HG03439 (cell line): ENCODE measurements around the gene KLHL29.

Experiments
- ATAC-seq: cut with Tn5 transposase; IDR thresholded peaks from one replicate; pipeline ENCODE4 v1.9.1; 2021; ENCODE audit warnings: mild to moderate bottlenecking, moderate library complexity; ENCODE audit not compliant: unreplicated experiment

KLHL29 gene

DNA sequence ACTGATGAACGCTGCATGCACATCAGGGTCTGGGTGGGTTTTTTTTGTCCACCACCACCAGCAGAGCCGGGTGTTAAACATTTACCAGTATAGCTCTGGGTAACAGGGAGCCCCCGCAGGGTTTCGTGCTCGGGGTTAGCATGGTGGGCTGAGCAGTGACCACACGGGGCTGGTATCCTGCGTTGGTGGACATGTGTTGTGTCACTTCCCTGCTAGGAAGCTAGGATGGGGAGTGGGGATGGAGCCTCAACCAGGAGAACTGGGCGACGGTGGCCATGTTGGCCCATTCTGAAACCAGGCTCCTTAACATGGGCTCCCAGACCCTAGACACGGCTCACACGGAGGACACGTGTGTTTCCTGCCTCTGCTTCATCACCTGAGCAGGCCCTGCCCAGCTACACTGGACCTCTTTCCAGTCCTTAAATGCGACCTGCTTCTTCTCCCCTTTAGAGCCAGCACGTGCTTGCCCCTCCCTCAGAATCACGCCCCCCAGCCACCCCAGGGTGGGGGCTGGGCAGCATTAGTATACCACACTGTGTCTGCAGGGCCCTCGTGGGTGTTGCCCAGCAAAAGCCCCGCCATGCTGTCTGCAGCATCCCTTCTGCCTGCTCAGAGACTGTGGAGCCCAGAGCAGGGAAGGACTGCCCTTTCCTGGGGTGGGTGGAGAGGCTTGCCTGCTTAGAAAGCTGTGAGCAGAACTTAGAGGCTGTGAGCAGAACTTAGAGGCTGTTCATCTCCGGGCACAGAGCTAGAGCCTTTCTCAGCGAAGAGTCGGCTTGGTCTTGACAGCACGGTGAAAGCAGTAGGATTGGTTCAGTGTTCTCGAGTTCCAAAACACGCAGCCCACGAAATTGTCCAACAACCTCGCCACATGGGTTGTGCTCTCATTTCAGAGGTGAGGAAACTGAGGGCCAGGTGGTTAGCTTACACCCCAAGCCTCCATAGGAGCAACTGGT, 142.1 kb downstream of the KLHL29 start:
- ATAC-seq, result no peak

DNA sequence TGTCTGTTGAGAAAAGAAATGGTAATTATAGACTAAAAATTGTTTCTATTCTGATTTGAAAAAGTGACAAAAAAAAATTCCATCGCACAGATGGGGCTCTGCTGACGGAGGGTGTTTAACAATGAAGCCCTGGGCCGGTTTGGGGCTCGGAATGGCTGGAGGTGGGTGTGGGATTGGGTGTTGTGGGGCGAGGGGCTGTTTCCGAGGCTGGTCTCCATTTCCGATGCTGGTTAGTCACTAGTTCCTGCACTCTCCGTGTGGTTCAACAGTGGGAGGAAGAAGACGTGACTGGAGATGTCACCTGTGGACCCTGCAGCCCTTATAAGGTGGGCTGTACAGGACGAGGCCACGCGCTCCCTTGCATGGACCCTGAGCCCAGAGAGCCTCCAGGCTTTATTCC, 143.2 kb downstream of the KLHL29 start:
- no peak for ATAC-seq

DNA sequence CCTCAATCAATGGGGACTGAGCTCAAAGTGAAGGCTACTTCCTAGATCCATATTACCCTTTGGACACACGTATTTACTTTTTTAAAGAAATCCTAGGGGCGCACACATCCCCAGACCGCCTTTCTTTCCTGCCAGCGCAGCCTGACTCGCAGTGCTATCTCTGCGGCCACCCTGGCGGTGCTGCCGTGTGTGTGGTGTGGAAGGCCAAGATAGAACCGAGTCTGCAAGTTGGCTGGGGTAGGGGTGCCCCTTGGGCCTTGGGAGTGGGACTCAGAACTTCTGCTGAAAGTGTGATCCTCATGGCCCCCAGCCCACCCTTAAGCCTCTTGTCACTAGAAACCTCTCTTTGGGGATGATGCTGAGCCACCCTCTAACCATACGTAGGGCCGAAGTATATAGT, 143.7 kb downstream of the KLHL29 start:
- no peak for ATAC-seq

DNA sequence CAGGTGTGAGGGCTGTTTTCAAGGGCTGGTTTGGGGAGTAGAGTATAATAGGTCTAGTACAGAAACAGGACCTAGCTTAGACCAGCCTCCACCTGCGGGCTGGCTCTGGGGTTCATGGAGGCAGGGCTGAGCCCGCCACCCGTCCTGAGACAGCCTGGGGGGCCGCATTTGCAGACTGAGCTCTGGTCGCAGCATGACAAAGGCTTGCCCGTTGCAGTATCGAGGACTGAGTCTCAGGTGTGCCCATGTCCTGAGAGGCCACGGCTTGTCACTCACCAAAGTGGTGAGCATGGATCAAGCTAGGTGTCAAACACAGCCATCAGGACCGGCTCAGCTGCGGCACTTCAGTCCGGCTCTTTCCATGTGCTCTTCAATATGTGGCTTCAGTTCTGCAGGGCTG, 144.7 kb downstream of the KLHL29 start:
- ATAC-seq, result no peak

DNA sequence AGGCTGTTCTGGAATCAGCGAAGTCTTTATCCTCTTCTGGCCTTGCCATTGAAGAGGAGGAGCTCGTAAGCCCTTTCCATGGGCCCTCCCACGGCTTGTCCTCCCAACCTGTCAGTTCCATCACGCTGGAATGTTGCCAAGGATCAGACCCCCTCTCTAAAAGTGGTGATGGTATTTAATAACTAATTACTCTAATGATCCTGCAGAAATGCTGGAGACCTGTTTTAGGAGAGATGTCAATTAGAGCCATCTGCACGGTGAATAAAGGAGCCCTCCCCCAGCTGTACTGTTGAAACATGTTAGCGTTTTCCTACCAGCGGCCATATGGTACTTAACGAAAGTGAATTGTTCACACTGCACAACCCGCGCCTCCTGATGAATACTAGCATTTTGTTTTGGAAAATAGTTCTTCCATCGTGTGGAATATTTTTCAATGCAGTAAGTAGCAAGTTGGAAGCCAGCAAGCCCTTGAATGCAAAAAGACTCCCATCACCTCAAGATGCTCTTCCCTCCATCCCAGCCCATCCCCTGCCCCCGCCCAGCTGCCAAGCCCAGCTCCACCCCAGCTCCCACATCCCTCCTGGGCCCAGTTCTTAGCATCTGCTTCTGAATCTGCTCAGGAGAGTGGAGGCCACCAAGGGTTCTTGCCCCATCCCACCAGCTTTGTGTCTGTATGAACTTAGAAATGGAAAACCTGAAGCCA, 145.4 kb downstream of the KLHL29 start:
- no peak for ATAC-seq

DNA sequence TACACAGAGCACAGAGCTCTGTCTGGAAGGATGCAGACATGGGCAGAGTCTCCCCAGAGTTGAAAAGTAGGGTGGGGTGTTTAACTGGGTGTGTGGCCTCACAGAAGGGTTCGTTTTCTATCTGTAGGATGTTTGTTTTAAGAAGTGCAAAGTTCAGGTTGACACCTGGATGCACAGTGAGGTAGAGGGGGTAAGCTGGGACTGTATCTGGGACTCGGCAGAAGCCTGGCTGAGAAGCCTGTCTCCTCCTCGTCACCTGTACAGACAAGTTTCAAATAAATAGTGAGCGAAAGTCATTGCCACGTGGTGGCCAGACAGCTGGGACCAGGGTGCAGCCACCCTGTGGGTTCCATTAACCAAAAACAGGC, 145.9 kb downstream of the KLHL29 start:
- no peak for ATAC-seq

DNA sequence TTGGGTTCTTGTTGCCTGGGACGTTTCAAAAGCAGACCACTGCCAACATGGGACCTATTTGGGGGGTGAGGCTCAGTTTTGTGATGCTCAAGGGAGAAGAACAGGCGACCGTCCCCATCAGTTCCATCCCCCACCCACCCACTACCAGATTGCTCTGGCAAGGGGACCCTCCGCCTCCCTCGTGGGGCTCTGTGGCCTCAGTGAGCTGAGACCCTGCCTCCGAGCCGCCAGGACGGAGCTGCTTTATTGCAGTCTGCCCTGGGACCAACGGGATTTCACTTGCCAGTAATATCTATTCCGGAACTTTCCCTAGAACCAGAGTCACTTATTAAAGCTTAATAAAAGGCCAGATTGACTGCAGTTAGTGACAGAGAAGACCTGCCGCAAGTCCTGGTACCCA, 146.3 kb downstream of the KLHL29 start:
- ATAC-seq, result no peak

DNA sequence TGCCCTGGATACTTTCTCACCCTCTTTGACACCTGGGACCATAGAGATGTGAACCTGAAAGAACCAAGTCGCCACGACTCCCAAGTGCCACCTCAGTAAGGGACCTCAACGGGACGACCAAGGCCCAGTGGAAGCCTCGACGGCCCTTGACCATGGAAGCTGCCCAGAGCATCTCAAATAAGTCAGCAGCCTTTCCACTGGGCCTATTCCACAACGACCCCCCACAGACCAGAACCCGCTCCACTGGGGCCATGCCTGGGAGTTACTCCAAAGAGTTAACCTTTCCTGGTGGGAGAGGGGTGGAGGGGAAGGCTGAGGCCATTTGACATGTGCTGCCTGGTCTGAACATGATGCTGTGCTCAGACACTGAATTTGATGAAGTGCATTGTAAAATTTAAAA, 146.9 kb downstream of the KLHL29 start:
- ATAC-seq, result no peak

DNA sequence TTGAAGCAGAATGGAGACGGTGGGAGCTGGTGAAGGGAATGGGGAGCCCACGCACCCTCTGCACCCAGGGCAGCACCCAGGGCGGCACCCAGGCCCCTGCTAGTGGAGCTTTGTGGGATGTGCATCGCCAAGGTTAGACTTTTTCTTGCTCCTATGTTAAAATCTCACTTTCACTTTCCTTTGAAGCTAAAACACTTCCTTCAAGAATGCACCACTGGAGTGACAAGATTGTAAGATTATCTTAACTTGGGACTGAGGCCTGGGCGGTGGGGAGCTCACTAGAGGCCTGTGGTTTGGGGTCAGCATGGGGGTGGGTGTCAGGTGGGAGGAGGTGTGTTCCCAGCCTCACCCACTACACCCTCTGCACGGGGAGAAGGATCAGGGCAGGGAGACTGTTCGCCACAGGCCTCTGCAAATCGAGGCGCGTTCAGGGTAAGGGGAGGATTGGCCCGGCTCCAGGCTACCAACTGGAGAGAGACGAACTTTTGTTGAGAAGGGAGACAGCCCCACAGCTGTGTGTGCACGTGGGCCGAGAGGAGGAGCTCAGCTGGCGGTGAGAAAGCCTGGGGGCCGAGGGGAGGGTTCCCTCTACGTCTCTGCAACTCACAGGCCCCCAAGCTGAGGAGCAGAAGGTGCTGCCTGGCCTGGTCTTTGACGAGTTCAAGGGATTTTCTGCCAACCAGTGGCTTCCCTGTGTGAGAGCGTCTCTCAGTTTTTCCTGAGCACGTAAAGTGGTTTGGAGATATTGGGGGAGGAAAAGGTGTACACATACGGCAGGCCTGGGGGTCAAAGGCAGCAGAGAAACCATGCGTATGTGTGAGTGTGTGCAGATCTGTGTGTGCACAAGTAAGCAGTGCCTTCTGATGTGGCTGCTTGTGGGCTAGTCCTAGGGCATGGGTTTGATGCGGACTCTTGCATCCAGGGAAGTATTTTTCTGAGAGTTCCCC, 147.7 kb downstream of the KLHL29 start:
- ATAC-seq, result no peak

DNA sequence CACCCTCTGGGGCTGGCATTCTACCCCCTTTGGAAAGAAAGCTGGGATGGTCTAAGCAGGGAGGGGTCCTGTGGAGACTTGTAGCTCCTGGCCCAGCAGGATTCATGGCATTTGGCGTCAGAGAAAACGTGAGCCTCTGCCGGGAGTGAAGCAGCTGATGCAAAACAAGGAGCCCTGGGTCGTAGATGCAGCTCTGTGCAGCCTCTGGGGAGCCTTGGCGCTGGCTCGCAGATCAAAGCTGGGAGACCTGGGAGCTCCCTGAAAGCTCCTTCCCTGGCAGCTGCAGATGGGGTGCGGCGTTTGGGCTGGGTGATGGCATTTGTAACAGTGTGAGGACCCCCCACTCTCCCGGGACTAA, 148.3 kb downstream of the KLHL29 start:
- ATAC-seq, result no peak

DNA sequence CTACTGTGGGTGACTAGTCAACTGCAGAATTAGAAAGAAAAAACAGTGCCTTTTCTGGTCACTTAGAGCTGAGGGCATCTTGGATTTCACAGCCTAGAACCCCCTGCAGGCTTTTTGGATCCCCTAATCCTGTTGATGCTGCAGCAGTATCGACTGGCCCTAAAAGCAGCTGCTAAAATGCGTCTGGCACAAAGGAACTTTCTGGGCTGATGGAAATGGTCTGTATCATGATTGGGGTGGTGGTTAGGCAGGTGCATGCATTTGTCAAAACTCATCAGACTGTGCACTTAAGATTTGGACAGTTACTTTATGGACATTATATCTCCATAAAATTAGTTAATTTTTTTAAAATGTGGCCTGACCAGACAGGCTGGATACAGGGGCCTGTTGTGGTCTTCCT, 149.8 kb downstream of the KLHL29 start:
- no peak for ATAC-seq

DNA sequence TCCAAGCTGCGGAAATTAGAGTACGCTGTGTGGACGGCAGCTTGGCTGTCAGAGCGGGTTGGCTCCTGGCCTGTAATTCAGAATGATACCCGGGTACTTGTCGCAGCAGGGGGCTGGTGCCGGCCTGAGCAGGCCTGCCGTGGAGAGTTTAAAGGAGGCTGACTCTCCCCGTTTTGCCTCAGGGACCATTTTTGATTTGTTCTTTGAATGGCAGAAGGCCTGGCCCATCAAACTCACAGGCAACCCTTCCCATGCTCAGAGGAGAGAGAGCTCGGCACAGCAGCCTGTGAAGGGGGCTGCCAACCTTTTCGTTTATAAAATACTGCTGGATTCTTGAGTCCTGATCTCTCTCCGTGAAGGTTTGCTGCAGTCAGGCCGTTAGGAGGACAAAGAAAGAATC, 151.3 kb downstream of the KLHL29 start:
- no peak for ATAC-seq

DNA sequence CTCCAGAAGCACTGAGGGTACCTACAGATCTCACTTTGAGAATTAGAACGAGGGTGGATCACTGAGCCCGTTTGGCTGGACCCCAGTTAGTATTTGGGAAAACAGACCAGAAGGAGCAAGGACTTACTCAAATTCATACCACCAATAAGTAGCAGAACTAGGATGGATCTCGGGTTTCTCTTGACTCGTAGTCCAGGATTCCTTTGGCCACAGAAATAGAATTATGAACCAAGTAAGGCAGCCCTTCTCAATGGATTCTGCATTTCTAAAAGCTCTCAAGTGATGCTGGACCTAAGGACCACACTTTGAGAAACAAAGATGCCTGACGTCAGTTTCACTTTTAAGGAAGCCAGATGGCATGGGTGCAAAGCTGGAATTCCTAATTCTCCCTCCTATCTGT, 153.0 kb downstream of the KLHL29 start:
- ATAC-seq, result no peak

DNA sequence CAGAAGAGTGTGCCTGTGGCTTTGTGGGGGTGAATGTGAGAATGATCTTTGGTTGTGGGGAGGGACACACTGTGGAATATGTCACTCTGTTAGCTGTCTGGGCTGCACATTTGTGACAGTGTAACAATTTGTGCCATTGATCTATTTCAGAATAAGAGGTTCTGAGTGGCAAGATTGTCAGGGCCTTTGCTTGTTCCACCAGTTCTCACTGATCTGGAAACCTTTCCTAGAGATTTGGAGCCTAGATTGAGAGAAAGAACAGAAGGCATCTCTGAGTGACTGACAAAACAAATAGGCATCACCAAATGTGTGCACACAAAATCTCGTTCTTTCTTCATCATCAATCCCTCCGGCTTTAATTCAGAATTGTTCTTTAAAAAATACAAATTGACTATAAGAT, 153.6 kb downstream of the KLHL29 start:
- ATAC-seq, result no peak

DNA sequence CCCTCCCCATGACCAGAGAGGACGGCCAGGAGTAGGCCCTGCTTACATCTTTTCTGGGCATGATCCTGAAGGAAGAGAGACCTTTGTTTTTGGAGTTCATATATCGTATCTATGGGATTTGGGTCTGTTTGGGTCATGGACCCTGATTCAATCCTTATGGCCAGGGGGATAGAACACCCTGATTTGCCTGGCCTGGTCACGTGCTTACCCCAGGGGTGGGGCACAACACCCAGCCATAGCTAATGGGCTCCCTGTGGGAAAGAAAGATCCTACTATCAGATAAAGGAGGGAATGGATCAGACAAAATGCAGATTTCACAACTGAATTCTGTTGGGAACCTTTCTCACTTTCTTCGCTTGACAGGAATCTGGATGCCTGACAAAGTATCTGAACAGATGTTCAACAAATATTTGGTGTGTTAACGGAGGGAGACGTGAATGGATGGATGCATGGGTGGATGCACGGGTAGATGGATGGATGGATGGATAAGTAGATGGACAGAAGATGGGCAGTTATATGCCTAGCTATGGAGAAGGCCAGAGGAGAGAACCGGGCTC, 155.9 kb downstream of the KLHL29 start:
- no peak for ATAC-seq

DNA sequence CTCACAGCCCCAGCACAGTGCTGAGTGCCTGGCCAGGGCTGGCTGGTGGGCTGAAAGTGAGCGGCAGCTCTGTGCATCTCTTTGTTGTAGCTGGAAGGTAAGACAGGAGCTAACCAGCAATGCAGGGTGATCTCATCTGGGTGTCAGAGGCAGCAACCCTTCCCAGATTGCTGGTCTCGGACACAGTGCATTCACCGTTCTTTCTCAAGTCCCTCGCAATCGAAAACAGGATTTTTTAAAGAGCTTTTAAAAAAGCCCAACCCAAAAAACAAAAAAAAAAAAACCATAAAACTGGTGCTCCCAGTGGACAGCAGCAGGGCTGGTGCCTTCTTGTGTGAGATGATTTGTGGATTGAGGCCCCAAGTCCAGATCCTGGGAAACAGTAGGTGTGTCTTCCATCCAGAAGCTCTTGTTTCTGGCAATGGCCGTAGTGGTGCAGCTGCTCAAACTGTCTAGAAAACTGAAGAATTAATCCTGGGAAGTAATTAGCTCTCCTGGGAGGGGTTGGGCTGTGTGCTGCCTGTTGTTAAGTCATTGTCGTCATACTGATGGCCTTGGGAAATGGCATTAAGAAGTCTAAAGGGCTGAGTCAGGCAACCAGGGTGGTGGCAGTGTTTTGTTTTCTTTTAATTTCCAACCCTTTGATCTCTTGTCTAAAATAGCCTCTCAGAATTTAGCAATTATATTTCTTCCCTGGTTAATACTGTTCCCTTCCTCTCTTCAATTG, 156.7 kb downstream of the KLHL29 start:
- ATAC-seq, result no peak

DNA sequence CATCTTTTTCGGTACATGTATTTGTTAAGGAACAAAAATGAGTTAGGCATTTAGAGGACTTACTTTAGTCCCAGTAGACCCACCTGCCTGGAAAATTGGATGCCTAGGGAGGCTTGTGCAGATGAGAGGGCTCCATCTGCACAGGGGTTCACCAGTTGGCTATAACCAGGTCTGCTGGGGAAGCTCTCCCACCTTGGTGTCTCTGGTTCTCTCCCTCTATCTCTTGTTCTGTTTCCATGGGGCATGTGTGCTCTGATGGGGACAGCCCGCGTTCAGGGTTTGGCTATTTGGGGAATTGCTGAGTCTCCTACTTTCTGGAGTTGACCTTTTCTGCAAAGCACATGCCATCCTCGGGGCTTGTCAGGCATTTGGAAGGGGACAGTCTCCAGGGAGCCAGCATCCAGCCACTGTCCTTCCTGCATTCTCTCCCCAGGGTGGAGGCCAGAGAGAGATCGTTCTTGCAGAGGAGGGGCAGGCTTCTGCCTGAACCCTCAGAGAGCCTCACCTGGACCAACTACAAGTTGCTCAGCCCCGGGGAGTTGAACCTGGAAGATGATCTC, 157.3 kb downstream of the KLHL29 start:
- no peak for ATAC-seq

DNA sequence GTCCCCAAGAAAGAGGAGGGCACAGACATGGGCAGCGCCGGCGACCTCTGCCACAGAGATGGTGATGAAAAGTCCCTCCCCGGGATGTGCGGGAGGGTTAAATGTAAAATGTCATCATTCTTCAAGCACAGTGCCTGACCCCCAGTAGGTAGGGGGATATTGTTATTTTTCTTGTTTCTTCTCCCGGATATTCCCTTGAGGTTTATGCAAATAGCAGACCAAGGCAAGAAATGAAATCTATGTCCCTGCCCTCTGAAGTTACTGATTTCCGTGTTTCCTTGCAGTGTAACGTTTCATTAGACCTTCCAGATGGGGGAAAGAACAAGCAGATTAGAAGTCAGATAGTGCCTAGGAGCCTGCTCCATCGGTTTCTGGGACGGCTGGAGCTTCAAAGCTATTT, 158.3 kb downstream of the KLHL29 start:
- no peak for ATAC-seq

DNA sequence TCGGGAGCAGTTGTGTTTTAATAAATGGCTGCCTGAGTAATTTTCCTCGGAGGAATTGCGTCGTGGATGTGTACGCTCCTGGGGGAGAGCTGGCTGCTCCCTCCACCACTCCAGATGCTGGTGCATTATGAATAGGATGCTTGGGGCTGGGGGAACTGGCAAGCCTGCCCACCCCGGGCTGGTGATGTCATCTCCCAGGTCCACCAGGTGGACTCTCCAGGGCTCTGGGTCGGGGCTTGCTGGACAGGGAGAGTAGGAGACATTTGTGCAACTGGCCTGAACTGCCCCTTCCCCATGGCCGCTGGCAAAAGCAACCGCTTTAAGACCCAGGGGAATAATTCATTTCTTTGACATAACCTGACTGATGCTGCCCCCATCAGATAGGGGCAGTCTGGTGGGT, 158.7 kb downstream of the KLHL29 start:
- no peak for ATAC-seq
